Measurements from ENCODE around the gene CRTC3. TPM values are rescaled to one million over a fixed set of nuclear protein-coding genes. Genes with fewer than 3 reads are reported as not detected.
"Not testable (repeated sequence)": the region's sequence is repeated elsewhere in the genome, so short reads cannot be mapped to it uniquely, and the experiment has no call there.

Gene CRTC3
- total RNA-seq, 1 experiment from 2014 or later = 3.9 TPM

DNA sequence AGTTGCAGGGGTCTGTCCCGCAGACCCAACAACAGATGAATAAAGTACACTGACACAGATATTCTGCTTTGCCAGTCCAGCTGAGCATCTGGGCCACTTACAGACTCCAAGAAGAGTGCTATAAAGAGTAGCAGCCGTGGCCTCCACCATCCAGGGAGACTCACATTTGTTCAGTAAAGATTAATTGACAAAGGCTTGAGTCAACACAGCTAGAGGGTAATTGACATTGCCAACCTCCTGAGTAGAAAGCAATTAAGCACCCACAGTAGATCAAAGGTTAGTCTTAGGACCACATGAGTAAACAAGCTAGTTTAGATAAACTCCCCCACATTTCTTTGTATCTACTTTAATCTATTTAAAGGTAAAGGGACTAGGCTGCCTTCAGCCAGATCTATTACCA lies 16.3 kb upstream of the CRTC3 start:
- Histone ChIP-seq H3K9me3 (ENCODE audit: control insufficient read depth, low read depth, low read length) (no peaks in the 10 kb centered on the region), H3K56ac (ENCODE audit: insufficient read length, low read depth, low read length) (no peak overlapping the region), H3K18ac (ENCODE audit: insufficient read length, low read depth, low read length) (no peak overlapping the region), H4K8ac (replicated peaks; ENCODE audit: insufficient read length, low read depth, low read length) (no peak overlapping the region), H3K23me2 (ENCODE audit: insufficient read length, low read depth, low read length, poor library complexity, severe bottlenecking) (no peaks in the 10 kb centered on the region), H3K4me1 (ENCODE audit: insufficient read depth, low read length) (no peaks in the 10 kb centered on the region; the same call in 1 of the 2 replicates), H3K14ac (ENCODE audit: insufficient read depth, low read length) (no peak overlapping the region), H2BK5ac (ENCODE audit: insufficient read length, low read length) (no peak overlapping the region), H3K79me2 (ENCODE audit: insufficient read depth, low read length) (no peaks in the 10 kb centered on the region), H2AK5ac (ENCODE audit: insufficient read length, low read length) (no peak overlapping the region), H3K27me3 (ENCODE audit: insufficient read depth, low read length) (no peaks in the 10 kb centered on the region), H3T11ph (ENCODE audit: low read length) (no peak overlapping the region), H4K5ac (ENCODE audit: insufficient read length, low read depth, low read length) (no peak overlapping the region), H2BK15ac (ENCODE audit: low read depth, low read length) (no peak overlapping the region), H2BK120ac (ENCODE audit: low read depth, low read length, poor library complexity, severe bottlenecking) (no peak overlapping the region), H3K27ac (ENCODE audit: insufficient read length, low read depth, low read length) (no peak overlapping the region), H2BK12ac (ENCODE audit: insufficient read length, low read depth, low read length) (no peak overlapping the region), H3K79me1 (ENCODE audit: insufficient read depth, low read depth, low read length, poor library complexity, severe bottlenecking) (no peaks in the 10 kb centered on the region), H3K23ac (ENCODE audit: insufficient read length, low read depth, low read length) (no peak overlapping the region), H3K4me2 (ENCODE audit: insufficient read depth, insufficient read length, low read length) (no peak overlapping the region), H3K4ac (ENCODE audit: low read depth, low read length) (no peak overlapping the region), H4K91ac (ENCODE audit: insufficient read length, low read depth, low read length) (no peak overlapping the region), H3K9ac (ENCODE audit: extremely low read depth, insufficient read length, low read length) (no peak overlapping the region), H2AFZ (ENCODE audit: low read length) (no peak overlapping the region), H4K20me1 (ENCODE audit: control insufficient read depth, insufficient read depth, insufficient read length) (no peaks in the 10 kb centered on the region), H2BK20ac (ENCODE audit: low read depth, low read length, poor library complexity, severe bottlenecking) (no peak overlapping the region)
- Mint-ChIP-seq H3K9me3 (peaks cover 7 to 13% of the 10 kb centered on the region in 2 experiments), H3K27ac (no peak overlapping the region), H3K36me3 (ENCODE audit: insufficient read depth in 1 of 3, low read depth in 3 of 3) (peaks cover 2 to 16% (median 4%) of the 10 kb centered on the region in 3 experiments; a peak in 3 of 7 replicates), H3K4me1 (0 out of 4 replicates have a peak, but pooled peaks cover 0 to 2% of the 10 kb centered on the region in 2 experiments), H3K27me3 (ENCODE audit: low read depth) (peaks cover 2% of the 10 kb centered on the region), H3K4me3 (no peak overlapping the region)
- WGBS (ENCODE audit: extremely low coverage, insufficient read length, low lambda C conversion rate) = no CpG with 5 or more reads among the region's 2 CpGs
- TF ChIP-seq, protein P1, sequence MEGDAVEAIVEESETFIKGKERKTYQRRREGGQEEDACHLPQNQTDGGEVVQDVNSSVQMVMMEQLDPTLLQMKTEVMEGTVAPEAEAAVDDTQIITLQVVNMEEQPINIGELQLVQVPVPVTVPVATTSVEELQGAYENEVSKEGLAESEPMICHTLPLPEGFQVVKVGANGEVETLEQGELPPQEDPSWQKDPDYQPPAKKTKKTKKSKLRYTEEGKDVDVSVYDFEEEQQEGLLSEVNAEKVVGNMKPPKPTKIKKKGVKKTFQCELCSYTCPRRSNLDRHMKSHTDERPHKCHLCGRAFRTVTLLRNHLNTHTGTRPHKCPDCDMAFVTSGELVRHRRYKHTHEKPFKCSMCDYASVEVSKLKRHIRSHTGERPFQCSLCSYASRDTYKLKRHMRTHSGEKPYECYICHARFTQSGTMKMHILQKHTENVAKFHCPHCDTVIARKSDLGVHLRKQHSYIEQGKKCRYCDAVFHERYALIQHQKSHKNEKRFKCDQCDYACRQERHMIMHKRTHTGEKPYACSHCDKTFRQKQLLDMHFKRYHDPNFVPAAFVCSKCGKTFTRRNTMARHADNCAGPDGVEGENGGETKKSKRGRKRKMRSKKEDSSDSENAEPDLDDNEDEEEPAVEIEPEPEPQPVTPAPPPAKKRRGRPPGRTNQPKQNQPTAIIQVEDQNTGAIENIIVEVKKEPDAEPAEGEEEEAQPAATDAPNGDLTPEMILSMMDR (conservative IDR thresholded peaks at IDR 0.05) = no peak
- no peak for DNase-seq

DNA sequence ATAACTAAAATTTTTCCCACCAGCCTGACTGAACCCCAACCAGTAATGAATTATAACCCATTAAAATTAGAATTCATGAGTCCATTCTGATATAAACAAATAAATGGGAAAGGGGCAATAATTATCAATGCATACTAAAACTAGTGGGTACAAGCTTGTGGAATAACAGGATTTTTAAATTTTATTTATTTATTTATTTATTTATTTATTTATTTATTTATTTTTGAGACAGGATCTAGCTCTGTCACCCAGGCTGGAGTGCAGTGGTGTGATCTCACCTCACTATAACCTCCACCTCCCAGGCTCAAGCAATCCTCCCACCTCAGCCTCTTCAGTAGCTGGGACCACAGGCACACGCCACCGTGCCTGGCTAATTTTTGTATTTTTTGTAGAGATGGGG lies 15.8 kb upstream of the CRTC3 start:
- not testable (repeated sequence) for H3K23ac ChIP-seq (ENCODE audit: insufficient read length, low read depth, low read length); H3K4me1 Mint-ChIP-seq; H3K9ac ChIP-seq (ENCODE audit: extremely low read depth, insufficient read length, low read length); H3K4me1 ChIP-seq (ENCODE audit: insufficient read depth, low read length); H4K8ac ChIP-seq (replicated peaks; ENCODE audit: insufficient read length, low read depth, low read length); H2BK20ac ChIP-seq (ENCODE audit: low read depth, low read length, poor library complexity, severe bottlenecking); H2BK120ac ChIP-seq (ENCODE audit: low read depth, low read length, poor library complexity, severe bottlenecking); H3T11ph ChIP-seq (ENCODE audit: low read length); H3K56ac ChIP-seq (ENCODE audit: insufficient read length, low read depth, low read length); H3K4me3 Mint-ChIP-seq; H4K5ac ChIP-seq (ENCODE audit: insufficient read length, low read depth, low read length); H3K4me2 ChIP-seq (ENCODE audit: insufficient read depth, insufficient read length, low read length); H3K23me2 ChIP-seq (ENCODE audit: insufficient read length, low read depth, low read length, poor library complexity, severe bottlenecking); H2BK15ac ChIP-seq (ENCODE audit: low read depth, low read length); H2AFZ ChIP-seq (ENCODE audit: low read length); H4K20me1 ChIP-seq (ENCODE audit: control insufficient read depth, insufficient read depth, insufficient read length); DNase-seq; H3K79me1 ChIP-seq (ENCODE audit: insufficient read depth, low read depth, low read length, poor library complexity, severe bottlenecking); H2BK12ac ChIP-seq (ENCODE audit: insufficient read length, low read depth, low read length); H4K91ac ChIP-seq (ENCODE audit: insufficient read length, low read depth, low read length); H2AK5ac ChIP-seq (ENCODE audit: insufficient read length, low read length); H3K27ac Mint-ChIP-seq; H3K27me3 Mint-ChIP-seq (ENCODE audit: low read depth); H3K27me3 ChIP-seq (ENCODE audit: insufficient read depth, low read length); H3K9me3 ChIP-seq (ENCODE audit: control insufficient read depth, low read depth, low read length); H2BK5ac ChIP-seq (ENCODE audit: insufficient read length, low read length); H3K79me2 ChIP-seq (ENCODE audit: insufficient read depth, low read length); H3K4ac ChIP-seq (ENCODE audit: low read depth, low read length); H3K18ac ChIP-seq (ENCODE audit: insufficient read length, low read depth, low read length); H3K27ac ChIP-seq (ENCODE audit: insufficient read length, low read depth, low read length); H3K14ac ChIP-seq (ENCODE audit: insufficient read depth, low read length)
- H3K36me3 Mint-ChIP-seq (ENCODE audit: insufficient read depth in 1 of 3, low read depth in 3 of 3) = peaks cover 2 to 16% (median 4%) of the 10 kb centered on the region in 3 experiments; a peak in 3 of 7 replicates
- H3K9me3 Mint-ChIP-seq = peaks cover 7 to 13% of the 10 kb centered on the region in 2 experiments
- no CpG with 5 or more reads among the region's 2 CpGs for WGBS (ENCODE audit: extremely low coverage, insufficient read length, low lambda C conversion rate)
